Muscle of leg (tissue), 11 donors: ENCODE data around the gene CPEB3. TPM values are rescaled to one million over a fixed set of nuclear protein-coding genes. Genes with fewer than 3 reads are reported as not detected.
A peak's percentile ranks its signal among the peaks of the same experiment; 100 is the strongest.
"Not testable (repeated sequence)": the region's sequence is repeated elsewhere in the genome, so short reads cannot be mapped to it uniquely, and the experiment has no call there.

Source experiments
- DNase-seq: peaks from one replicate; pipeline ENCODE4 v3.0.0; 2013
- H3K27ac ChIP-seq: one replicate; pipeline ENCODE4 v1.5.1; 2013; ENCODE audit warnings: mild to moderate bottlenecking, low read length, control low read depth
- H3K27me3 ChIP-seq: one replicate; pipeline ENCODE4 v1.6.1; 2013; ENCODE audit warnings: low read length; ENCODE audit not compliant: control insufficient read depth, insufficient read depth
- H3K36me3 ChIP-seq: one replicate; pipeline ENCODE4 v1.6.1; 2013; ENCODE audit warnings: low read length; ENCODE audit not compliant: control insufficient read depth, insufficient read depth
- H3K4me1 ChIP-seq: one replicate; pipeline ENCODE4 v1.6.1; 2013; ENCODE audit warnings: low read length; ENCODE audit not compliant: control insufficient read depth, insufficient read depth
- H3K4me3 ChIP-seq: one replicate; pipeline ENCODE4 v1.5.1; 2013; ENCODE audit warnings: low read length, control low read depth
- H3K9me3 ChIP-seq: replicated peaks from 2 replicates; pipeline ENCODE4 v1.6.1; 2013; ENCODE audit warnings: low read depth, low read length; ENCODE audit not compliant: control insufficient read depth
- WGBS: methylation state at CpG from one replicate; pipeline ENCODE4 v1.1.5; 2013; ENCODE audit warnings: missing lambda C conversion rate; ENCODE audit not compliant: insufficient coverage; 5-methylcytosine and 5-hydroxymethylcytosine counted together
- polyA plus RNA-seq, 8 donors: library from polyadenylated mRNA; unstranded; fragments of 120-200 nt; gene quantifications; one replicate each; pipeline versions ENCODE4 v1.2.1 to v1.2.3, GENCODE V29; 2013; ENCODE audit warnings: inconsistent platforms in 1 of 8, low replicate concordance in 1 of 8; ENCODE audit not compliant: insufficient read length in 8 of 8, insufficient read depth in 1 of 8
- total RNA-seq: library from RNA; stranded (reverse); fragments of 120-200 nt; gene quantifications from one replicate; pipeline ENCODE4 v1.2.4, GENCODE V29; 2013

CPEB3 gene
- total and polyA plus RNA-seq, 9 donors = 2.0 to 3.3 (median 3.0) TPM

- no peak for DNase-seq
- H3K36me3 ChIP-seq = no peaks in the 10 kb centered on the region
- no peak overlapping the region for H3K4me3 ChIP-seq
- no peaks in the 10 kb centered on the region for H3K9me3 ChIP-seq
- no peaks in the 10 kb centered on the region for H3K27me3 ChIP-seq
- no CpG with 5 or more reads among the region's 8 CpGs for WGBS
- no peak overlapping the region for H3K27ac ChIP-seq
- no peaks in the 10 kb centered on the region for H3K4me1 ChIP-seq
These were observed 133.8 kb downstream of the CPEB3 start for GRCh38 chr10:92156874-92157773.

GRCh38 chr10:92150823-92151222 is 140.1 kb downstream of the CPEB3 start:
- Histone ChIP-seq H3K27me3 (no peaks in the 10 kb centered on the region), H3K4me3 (no peak overlapping the region), H3K9me3 (no peaks in the 10 kb centered on the region), H3K27ac (no peak overlapping the region), H3K36me3 (no peaks in the 10 kb centered on the region), H3K4me1 (no peaks in the 10 kb centered on the region)
- DNase-seq = peak; percentile 21

- H3K27ac ChIP-seq = no peak overlapping the region
- no peaks in the 10 kb centered on the region for H3K27me3 ChIP-seq
- peak; percentile 51 for DNase-seq
- H3K36me3 ChIP-seq = no peaks in the 10 kb centered on the region
- 40% methylated on average over 1 of the region's 1 CpG for WGBS
- no peaks in the 10 kb centered on the region for H3K9me3 ChIP-seq
- no peak overlapping the region for H3K4me3 ChIP-seq
- no peaks in the 10 kb centered on the region for H3K4me1 ChIP-seq
These were observed 141.6 kb downstream of the CPEB3 start for GRCh38 chr10:92149261-92149660.

- H3K27ac ChIP-seq = no peak overlapping the region
- 83% methylated on average over 2 of the region's 6 CpGs for WGBS
- no peaks in the 10 kb centered on the region for H3K36me3 ChIP-seq
- H3K4me3 ChIP-seq = no peak overlapping the region
- no peak for DNase-seq
- H3K27me3 ChIP-seq = no peaks in the 10 kb centered on the region
- H3K4me1 ChIP-seq = no peaks in the 10 kb centered on the region
- H3K9me3 ChIP-seq = no peaks in the 10 kb centered on the region
These were observed 144.1 kb downstream of the CPEB3 start for GRCh38 chr10:92146781-92147180.

GRCh38 chr10:92146107-92146506 is 144.8 kb downstream of the CPEB3 start:
- H3K4me3 ChIP-seq = no peak overlapping the region
- WGBS = no CpG with 5 or more reads among the region's 1 CpG
- H3K4me1 ChIP-seq = no peaks in the 10 kb centered on the region
- peak; percentile 34 for DNase-seq
- H3K27me3 ChIP-seq = no peaks in the 10 kb centered on the region
- H3K27ac ChIP-seq = no peak overlapping the region
- H3K9me3 ChIP-seq = no peaks in the 10 kb centered on the region
- H3K36me3 ChIP-seq = no peaks in the 10 kb centered on the region

- Histone ChIP-seq H3K27ac (no peak overlapping the region), H3K9me3 (no peaks in the 10 kb centered on the region), H3K4me1 (no peaks in the 10 kb centered on the region), H3K4me3 (no peak overlapping the region), H3K27me3 (no peaks in the 10 kb centered on the region), H3K36me3 (no peaks in the 10 kb centered on the region)
- peak; percentile 56 for DNase-seq
- WGBS = no CpG with 5 or more reads among the region's 3 CpGs
These were observed 147.9 kb downstream of the CPEB3 start for GRCh38 chr10:92142949-92143348.

GRCh38 chr10:92142512-92142911 is 148.4 kb downstream of the CPEB3 start:
- no CpG with 5 or more reads among the region's 1 CpG for WGBS
- H3K9me3 ChIP-seq = no peaks in the 10 kb centered on the region
- no peaks in the 10 kb centered on the region for H3K4me1 ChIP-seq
- H3K27ac ChIP-seq = peak overlapping the region; percentile 1
- H3K36me3 ChIP-seq = no peaks in the 10 kb centered on the region
- H3K4me3 ChIP-seq = no peak overlapping the region
- no peaks in the 10 kb centered on the region for H3K27me3 ChIP-seq
- DNase-seq = no peak

GRCh38 chr10:92141147-92141546 is 149.7 kb downstream of the CPEB3 start:
- not testable (repeated sequence) for H3K9me3 ChIP-seq, H3K4me1 ChIP-seq, H3K27ac ChIP-seq, DNase-seq, H3K4me3 ChIP-seq, H3K27me3 ChIP-seq, H3K36me3 ChIP-seq
- no CpG with 5 or more reads among the region's 3 CpGs for WGBS

- H3K36me3 ChIP-seq = not testable (repeated sequence)
These were observed 156.8 kb downstream of the CPEB3 start for GRCh38 chr10:92134049-92134448.

GRCh38 chr10:92131275-92131820 is 159.5 kb downstream of the CPEB3 start:
- H3K4me3 ChIP-seq = no peak overlapping the region
- H3K4me1 ChIP-seq = no peaks in the 10 kb centered on the region
- H3K9me3 ChIP-seq = no peaks in the 10 kb centered on the region
- DNase-seq = no peak
- no CpG with 5 or more reads among the region's 5 CpGs for WGBS
- no peak overlapping the region for H3K27ac ChIP-seq
- no peaks in the 10 kb centered on the region for H3K27me3 ChIP-seq
- H3K36me3 ChIP-seq = no peaks in the 10 kb centered on the region

More at GRCh38 chr10:92134049-92134448, 156.8 kb downstream of the CPEB3 start:
- H3K4me3 ChIP-seq, H3K27ac ChIP-seq, H3K9me3 ChIP-seq, H3K4me1 ChIP-seq, DNase-seq, H3K27me3 ChIP-seq: not testable (repeated sequence)
- WGBS = no CpG with 5 or more reads among the region's 1 CpG
